Renal cortical epithelial cell (primary cell): ENCODE data around the gene ZDHHC6. TPM values are rescaled to one million over a fixed set of nuclear protein-coding genes. Genes with fewer than 3 reads are reported as not detected.
"Not testable (repeated sequence)": the region's sequence is repeated elsewhere in the genome, so short reads cannot be mapped to it uniquely, and the experiment has no call there.

Experiments used
- DNase-seq: peaks from one replicate; pipeline ENCODE4 v3.0.0-alpha.2; 2011; ENCODE audit warnings: low read depth
- total RNA-seq: library from RNA; depleted of rRNA; stranded (reverse); fragments of >200 nt; gene quantifications from 2 replicates; pipeline ENCODE4 v1.2.3, GENCODE V29; 2014

ZDHHC6 gene
- total RNA-seq, 1 donor from 2014 or later, result 39.0 TPM

DNA sequence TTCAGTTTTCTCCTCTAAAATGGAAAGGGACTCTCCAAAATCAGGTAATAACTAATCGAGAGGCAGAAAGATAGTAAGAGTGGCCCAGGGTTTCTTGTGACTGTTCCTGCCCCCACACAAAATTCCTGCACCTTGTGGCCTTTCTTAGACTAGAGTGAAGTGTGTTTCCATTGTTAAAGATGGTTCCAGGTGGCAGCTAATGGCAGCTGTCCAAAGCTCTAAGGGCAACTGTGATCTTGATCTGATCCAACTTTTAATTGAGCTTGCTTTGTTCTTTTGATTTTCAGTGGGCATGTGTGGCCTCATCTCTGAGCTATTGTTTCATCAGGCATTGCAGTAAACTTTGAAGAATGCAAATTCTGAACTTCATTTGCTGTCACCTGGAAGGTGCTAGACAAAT lies 53.4 kb downstream of the ZDHHC6 start:
- peak; percentile 53 for DNase-seq

GRCh38 chr10:112390125-112390703 lies 56.5 kb downstream of the ZDHHC6 start:
- DNase-seq, result peak; percentile 27

DNA sequence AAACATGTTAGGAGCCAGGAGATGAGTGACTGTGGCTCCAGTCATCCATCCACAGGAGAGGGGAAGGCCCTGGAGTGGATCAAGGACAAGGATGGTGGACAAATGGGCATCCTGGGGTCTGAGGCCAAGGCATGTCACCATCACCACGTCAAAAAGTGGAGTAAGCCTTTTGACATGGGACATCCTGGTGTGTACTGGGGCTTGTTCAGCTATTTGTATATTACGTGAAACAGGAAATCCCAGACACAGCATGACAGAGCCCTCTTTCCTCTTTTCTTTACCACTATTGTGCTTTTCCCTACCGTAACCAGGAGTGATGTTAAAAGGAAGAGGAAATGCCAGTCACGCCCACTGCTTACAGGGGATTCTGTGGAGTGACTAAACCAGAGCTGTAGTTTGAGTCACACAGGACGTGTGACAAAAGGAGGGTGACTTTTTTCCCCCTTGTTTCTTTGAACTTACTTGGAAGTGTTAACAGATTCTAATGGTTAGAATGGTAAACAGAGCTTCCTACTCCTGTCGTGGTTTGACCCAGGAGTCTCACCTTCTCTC lies 57.4 kb downstream of the ZDHHC6 start:
- DNase-seq, result peak; percentile 94

- DNase-seq, result no peak
These were observed 58.2 kb downstream of the ZDHHC6 start for GRCh38 chr10:112388548-112388947.

DNA sequence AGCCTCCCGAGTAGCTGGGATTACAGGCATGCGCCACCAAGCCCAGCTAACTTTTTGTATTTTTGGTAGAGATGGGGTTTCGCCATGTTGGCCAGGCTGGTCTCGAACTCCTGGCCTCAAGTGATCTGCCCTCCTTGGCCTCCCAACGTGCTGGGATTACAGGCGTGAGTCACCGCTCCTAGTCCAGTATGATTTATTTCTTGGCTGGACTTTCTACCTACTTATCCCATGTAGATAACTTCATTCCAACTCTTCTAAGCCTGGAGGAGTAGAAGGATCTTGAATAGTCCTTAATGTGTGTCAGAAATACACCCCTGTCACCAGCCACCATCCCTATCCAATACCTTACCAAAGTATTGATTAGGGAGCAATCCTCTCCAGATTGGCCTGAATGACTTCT lies 58.7 kb downstream of the ZDHHC6 start:
- DNase-seq, result not testable (repeated sequence)

DNA sequence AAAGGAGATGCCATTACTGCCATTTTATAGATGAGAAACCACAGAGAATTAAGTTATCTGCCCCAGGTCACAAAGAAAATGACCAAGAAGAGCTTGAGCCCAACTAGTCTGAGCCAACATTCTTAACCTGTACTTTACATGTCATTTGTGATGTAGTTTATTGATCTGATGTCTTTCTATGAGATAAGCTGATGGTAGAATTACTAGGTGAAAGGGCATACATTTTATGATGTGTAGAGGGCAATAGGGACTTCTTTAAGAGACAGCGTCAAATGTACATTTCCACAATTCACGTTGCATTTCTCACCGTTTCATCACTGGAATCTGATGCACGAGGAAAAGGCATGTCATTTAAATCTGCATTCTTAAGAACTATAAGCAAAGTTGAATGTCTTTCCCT lies 61.5 kb downstream of the ZDHHC6 start:
- no peak for DNase-seq

- DNase-seq, result no peak
These were observed 62.6 kb downstream of the ZDHHC6 start for GRCh38 chr10:112384141-112384540.

DNA sequence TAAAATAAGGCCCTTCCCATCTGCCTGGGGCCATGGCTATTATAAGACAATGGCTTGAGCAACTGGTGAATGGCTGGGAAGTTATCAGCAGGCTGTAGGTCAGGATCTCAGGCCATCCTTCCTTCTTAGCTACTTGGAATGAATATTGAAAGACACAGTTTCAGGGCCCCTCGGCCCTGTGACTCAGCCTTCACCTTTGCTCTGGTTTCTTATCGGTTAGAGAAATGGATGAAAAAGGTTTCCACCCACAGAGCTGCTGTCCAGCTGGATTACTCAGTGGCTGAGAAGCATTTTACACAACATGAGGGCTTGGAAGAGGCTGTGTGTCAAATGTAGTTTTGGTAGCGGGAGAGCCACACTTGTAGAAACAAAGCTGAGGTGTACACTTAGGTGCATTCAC lies 63.4 kb downstream of the ZDHHC6 start:
- DNase-seq, result peak; percentile 74

GRCh38 chr10:112382515-112383235 lies 64.0 kb downstream of the ZDHHC6 start:
- DNase-seq, result no peak

Other genes starting within 250 kb of the ZDHHC6 start
- gene TECTB, start 163.5 kb downstream of the ZDHHC6 start, total RNA-seq, result not detected in 2 replicates
- gene ACSL5, start 72.8 kb downstream of the ZDHHC6 start, total RNA-seq, result 5.8 and 11.8 TPM in 2 replicates
- gene VTI1A, start 301 bp upstream of the ZDHHC6 start, total RNA-seq, result 33.2 and 49.7 TPM in 2 replicates